Measurements from ENCODE around the gene CEBPA.

DNA sequence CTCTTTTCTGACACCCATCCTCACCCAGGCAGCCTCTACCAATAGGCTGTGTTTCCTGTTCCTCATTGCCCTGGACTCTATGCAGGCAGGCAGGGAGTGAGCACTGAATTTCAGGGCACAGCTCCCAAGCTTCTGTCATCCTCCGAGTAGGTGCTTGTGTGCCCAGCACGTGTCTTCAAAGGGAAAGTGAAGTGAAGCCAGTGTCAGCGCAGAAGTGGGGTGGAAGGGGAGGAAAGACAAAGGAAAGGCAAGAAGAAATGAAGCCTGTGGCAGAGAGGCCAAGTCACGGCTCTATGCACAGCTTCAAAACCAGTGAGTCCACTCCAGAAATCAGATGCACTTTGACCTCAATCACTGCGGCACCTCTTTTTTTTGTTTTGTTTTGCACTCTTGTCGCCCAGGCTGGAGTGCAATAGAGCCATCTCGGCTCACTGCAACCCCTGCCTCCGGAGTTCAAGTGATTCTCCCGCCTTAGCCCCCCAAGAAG is 16.9 kb downstream of the CEBPA start:
- TF ChIP-seq, protein P1, sequence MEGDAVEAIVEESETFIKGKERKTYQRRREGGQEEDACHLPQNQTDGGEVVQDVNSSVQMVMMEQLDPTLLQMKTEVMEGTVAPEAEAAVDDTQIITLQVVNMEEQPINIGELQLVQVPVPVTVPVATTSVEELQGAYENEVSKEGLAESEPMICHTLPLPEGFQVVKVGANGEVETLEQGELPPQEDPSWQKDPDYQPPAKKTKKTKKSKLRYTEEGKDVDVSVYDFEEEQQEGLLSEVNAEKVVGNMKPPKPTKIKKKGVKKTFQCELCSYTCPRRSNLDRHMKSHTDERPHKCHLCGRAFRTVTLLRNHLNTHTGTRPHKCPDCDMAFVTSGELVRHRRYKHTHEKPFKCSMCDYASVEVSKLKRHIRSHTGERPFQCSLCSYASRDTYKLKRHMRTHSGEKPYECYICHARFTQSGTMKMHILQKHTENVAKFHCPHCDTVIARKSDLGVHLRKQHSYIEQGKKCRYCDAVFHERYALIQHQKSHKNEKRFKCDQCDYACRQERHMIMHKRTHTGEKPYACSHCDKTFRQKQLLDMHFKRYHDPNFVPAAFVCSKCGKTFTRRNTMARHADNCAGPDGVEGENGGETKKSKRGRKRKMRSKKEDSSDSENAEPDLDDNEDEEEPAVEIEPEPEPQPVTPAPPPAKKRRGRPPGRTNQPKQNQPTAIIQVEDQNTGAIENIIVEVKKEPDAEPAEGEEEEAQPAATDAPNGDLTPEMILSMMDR (IDR thresholded peaks at IDR 0.05) = no peak
- no peak for TF ChIP-seq EZH2 (IDR thresholded peaks at IDR 0.05; ENCODE audit: borderline replicate concordance, insufficient read depth, low read depth, low read length, poor library complexity, severe bottlenecking)

Measured in B cell (primary cell).